ENCODE data around the gene STC2. TPM values are rescaled to one million over a fixed set of nuclear protein-coding genes. Genes with fewer than 3 reads are reported as not detected.
A peak's percentile ranks its signal among the peaks of the same experiment; 100 is the strongest.

Gene STC2
- total RNA-seq, 2 experiments from 2014 or later: 40.9 to 45.9 TPM

- ATAC-seq (no peak), DNase-seq (no peak)
- ChIA-PET CTCF (interaction anchor here (1.5 to 2.1 kb wide), 2 partner anchors 10 to 27 kb away, joined by 4 to 7 read pairs; no protein-coding TSS in a partner anchor), POLR2A (no interaction called here)
- Mint-ChIP-seq H3K4me1 (ENCODE audit: low read depth) (no peaks in the 10 kb centered on the region), H3K36me3 (ENCODE audit: low read depth) (no peaks in the 10 kb centered on the region), H3K4me3 (no peak overlapping the region), H3K27me3 (peaks cover 31% of the 10 kb centered on the region), H3K27ac (no peak overlapping the region), H3K9me3 (peaks cover 4% of the 10 kb centered on the region)
- no peak for TF ChIP-seq CTCF (IDR thresholded peaks at IDR 0.05)
- intact Hi-C loops (cut with micrococcal nuclease): no loop called here
Observed at GRCh38 chr5:173304591-173304988, 23.6 kb downstream of the STC2 start.

- Mint-ChIP-seq H3K36me3 (ENCODE audit: low read depth) (no peaks in the 10 kb centered on the region), H3K27ac (no peak overlapping the region), H3K4me3 (no peak overlapping the region), H3K27me3 (peaks cover 31% of the 10 kb centered on the region), H3K9me3 (peaks cover 4% of the 10 kb centered on the region), H3K4me1 (ENCODE audit: low read depth) (no peaks in the 10 kb centered on the region)
- TF ChIP-seq CTCF (IDR thresholded peaks at IDR 0.05): no peak
- ATAC-seq: peak; percentile 49
- DNase-seq: peak; percentile 16
- ChIA-PET CTCF (interaction anchor here (1.5 kb wide), 1 partner anchor 10 kb away, joined by 4 read pairs; no protein-coding TSS in a partner anchor), POLR2A (no interaction called here)
- intact Hi-C loops (cut with micrococcal nuclease): no loop called here
Observed at GRCh38 chr5:173303878-173304590, 24.2 kb downstream of the STC2 start.

GRCh38 chr5:173302546-173303155 lies 25.6 kb downstream of the STC2 start:
- no peaks in the 10 kb centered on the region for H3K9me3 Mint-ChIP-seq
- peaks cover 24% of the 10 kb centered on the region for H3K27me3 Mint-ChIP-seq
- DNase-seq: no peak
- no peaks in the 10 kb centered on the region for H3K36me3 Mint-ChIP-seq (ENCODE audit: low read depth)
- H3K27ac Mint-ChIP-seq: no peak overlapping the region
- ChIA-PET CTCF (interaction anchor here (1.2 kb wide), 1 partner anchor 8 kb away, joined by 5 read pairs; no protein-coding TSS in a partner anchor), POLR2A (no interaction called here)
- no peak overlapping the region for H3K4me3 Mint-ChIP-seq
- H3K4me1 Mint-ChIP-seq (ENCODE audit: low read depth): no peaks in the 10 kb centered on the region
- intact Hi-C loops (cut with micrococcal nuclease): no loop called here
- no peak for TF ChIP-seq CTCF (IDR thresholded peaks at IDR 0.05)
- ATAC-seq: no peak

- H3K36me3 Mint-ChIP-seq (ENCODE audit: low read depth): no peaks in the 10 kb centered on the region
- no peaks in the 10 kb centered on the region for H3K4me1 Mint-ChIP-seq (ENCODE audit: low read depth)
- intact Hi-C loops (cut with micrococcal nuclease): no loop called here
- POLR2A ChIA-PET: no interaction called here
- H3K4me3 Mint-ChIP-seq: no peak overlapping the region
- DNase-seq (no peak), ATAC-seq (no peak)
- no peak overlapping the region for H3K27ac Mint-ChIP-seq
- H3K9me3 Mint-ChIP-seq: no peaks in the 10 kb centered on the region
- TF ChIP-seq CTCF (IDR thresholded peaks at IDR 0.05): no peak
- CTCF ChIA-PET: interaction anchor here (0.8 to 1.2 kb wide), 3 partner anchors 7 to 30 kb away, joined by 3 to 5 read pairs (median 3); no protein-coding TSS in a partner anchor
- peaks cover 26% of the 10 kb centered on the region for H3K27me3 Mint-ChIP-seq
Observed at GRCh38 chr5:173301695-173302545, 26.3 kb downstream of the STC2 start.

Data from activated CD8-positive, alpha-beta T cell treated with anti-CD3 and anti-CD28 coated beads for 36 hours (primary cell).